Endothelial cell of umbilical vein (primary cell): ENCODE results near the gene RPS19. TPM values are rescaled to one million over a fixed set of nuclear protein-coding genes. Genes with fewer than 3 reads are reported as not detected.

ENCODE experiments used
- BruUV-seq: library from RNA; stranded (reverse); fragments of 400-500 nt; replicated peaks from 2 replicates; lab custom pipeline; 2021; lab: Mats Ljungman, UMichigan
- CTCF ChIA-PET: fragments of 300-600, 350-600 bp; sonication (Branson Sonifier 250); formaldehyde crosslinking; loops from one replicate; lab custom pipeline; 2021; ENCODE audit warnings: antibody characterized with exemption, inconsistent platforms; lab: Charles Lee
- POLR2A ChIA-PET: fragments of 300-600, 350-600 bp; sonication (Branson Sonifier 250); formaldehyde crosslinking; loops from one replicate; lab custom pipeline; 2021; ENCODE audit warnings: antibody characterized with exemption, inconsistent platforms; lab: Charles Lee
- DNase-seq: peaks from one replicate; pipeline ENCODE4 v3.0.0-alpha.2; 2011; ENCODE audit warnings: low read depth, low spot score
- FAIRE-seq: peaks from 2 replicates; lab custom pipeline; 2011; peaks lifted over from hg19 to GRCh38; lab: Jason Lieb, UNC
- H2AFZ ChIP-seq: 2 replicates; pipeline ENCODE4 v1.6.0; 2012; ENCODE audit warnings: low read depth, low read length, control low read depth, inconsistent platforms
- H3K27ac ChIP-seq: 2 replicates; pipeline ENCODE4 v1.5.1; 2011; ENCODE audit warnings: low read depth, mild to moderate bottlenecking, control low read depth, low read length, moderate library complexity; ENCODE audit not compliant: insufficient read depth
- H3K27me3 ChIP-seq, 2 experiments: 2 replicates each; pipeline versions ENCODE4 v1.6.0 to v1.6.1; 2011; ENCODE audit warnings: low read length in 2 of 2, mixed read lengths in 1 of 2; ENCODE audit not compliant: control insufficient read depth in 2 of 2, insufficient read depth in 2 of 2
- H3K36me3 ChIP-seq, 2 experiments: 2 replicates in 1 of 2; 3 replicates in 1 of 2; pipeline ENCODE4 v1.5.1; 2011; ENCODE audit warnings: low read length in 2 of 2, mild to moderate bottlenecking in 1 of 2, moderate library complexity in 1 of 2; ENCODE audit not compliant: control insufficient read depth in 2 of 2, insufficient read depth in 2 of 2; ENCODE audit errors: extremely low read depth in 1 of 2
- H3K4me1 ChIP-seq: 3 replicates; pipeline ENCODE4 v1.5.1; 2011; ENCODE audit warnings: mild to moderate bottlenecking, low read length; ENCODE audit not compliant: control insufficient read depth, insufficient read depth; ENCODE audit errors: extremely low read depth
- H3K4me2 ChIP-seq: 2 replicates; pipeline ENCODE4 v1.6.1; 2011; ENCODE audit warnings: low read length, control low read depth, mixed read lengths; ENCODE audit not compliant: insufficient read depth
- H3K4me3 ChIP-seq, 3 experiments: fragments of 200-600 bp in 1 of 3; sonication (generic), shearing (Covaris generic) in 1 of 3; replicated peaks in 1 of 3; 2 replicates each; pipeline ENCODE4 v1.5.1; 2011 to 2016; ENCODE audit warnings: control low read depth in 3 of 3, low read length in 3 of 3, mild to moderate bottlenecking in 2 of 3, inconsistent platforms in 1 of 3, low read depth in 1 of 3, moderate library complexity in 1 of 3; ENCODE audit not compliant: insufficient read depth in 1 of 3
- H3K79me2 ChIP-seq: 2 replicates; pipeline ENCODE4 v1.6.0; 2012; ENCODE audit warnings: low read length, inconsistent platforms; ENCODE audit not compliant: control insufficient read depth, insufficient read depth
- H3K9ac ChIP-seq: replicated peaks from 2 replicates; pipeline ENCODE3; 2011; ENCODE audit warnings: low read length, control low read depth; ENCODE audit not compliant: insufficient read depth; ENCODE audit errors: extremely low read depth
- H3K9me1 ChIP-seq: replicated peaks from 3 replicates; pipeline ENCODE4 v1.6.0; 2011; ENCODE audit warnings: mild to moderate bottlenecking, low read length; ENCODE audit not compliant: control insufficient read depth, insufficient read depth; ENCODE audit errors: extremely low read depth
- H3K9me3 ChIP-seq: replicated peaks from 2 replicates; pipeline ENCODE4 v1.5.1; 2012; ENCODE audit warnings: low read length, inconsistent platforms; ENCODE audit not compliant: control insufficient read depth, insufficient read depth
- H4K20me1 ChIP-seq: replicated peaks from 2 replicates; pipeline ENCODE3; 2011; ENCODE audit warnings: mild to moderate bottlenecking, low read length; ENCODE audit not compliant: control insufficient read depth, insufficient read depth; ENCODE audit errors: extremely low read depth
- EZH2 ChIP-seq: IDR thresholded peaks from 2 replicates; pipeline ENCODE4 v1.6.1; 2012; ENCODE audit warnings: borderline replicate concordance, low read depth, mild to moderate bottlenecking, moderate library complexity, low read length, inconsistent platforms; ENCODE audit not compliant: severe bottlenecking
- GATA2 ChIP-seq: IDR thresholded peaks from 2 replicates; pipeline ENCODE4 v1.7.0; 2011; ENCODE audit warnings: low read depth, mild to moderate bottlenecking, moderate library complexity, mixed read lengths, low read length; ENCODE audit not compliant: insufficient read length, insufficient read depth
- POLR2A ChIP-seq: IDR thresholded peaks from 2 replicates; pipeline ENCODE4 v1.6.1; 2012; ENCODE audit warnings: low read depth, mild to moderate bottlenecking, control low read depth, low read length
- POLR2AphosphoS5 ChIP-seq: IDR thresholded peaks from 2 replicates; pipeline ENCODE4 v1.6.1; 2012; ENCODE audit warnings: low read depth, mild to moderate bottlenecking, control low read depth, low read length, moderate library complexity; ENCODE audit not compliant: insufficient read depth
- dilution Hi-C: fragments of 300-500 bp; cut with MboI; formaldehyde crosslinking; loops from one replicate; pipeline ENCODE4 v1.15.0; 2019; ENCODE audit warnings: low sequenced_read_pairs; ENCODE audit not compliant: extremely low pct_ligation_motif_present
- intact Hi-C: fragments of 100-400 bp; cut with micrococcal nuclease; formaldehyde crosslinking; loops from one replicate; pipeline ENCODE4 v1.10.0; 2022
- polyA plus RNA-seq, 4 experiments: library from polyadenylated mRNA; depleted of rRNA in 3 of 4; stranded (reverse) in 3 of 4; unstranded in 1 of 4; fragments of >200 nt; gene quantifications; 2 replicates each; pipeline versions ENCODE4 v1.2.1 to v1.2.3, GENCODE V29; 2011 to 2012; ENCODE audit warnings: missing spikeins in 1 of 4
- total RNA-seq: library from RNA; stranded (reverse); gene quantifications from 2 replicates; pipeline ENCODE4 v1.2.3, GENCODE V29; 2021
- TF ChIP-seq, protein P1 (sequence below), 2 donors: IDR thresholded peaks; 1 replicate in 1 of 2; 2 replicates in 1 of 2; pipeline ENCODE4 v1.5.1; 2011; ENCODE audit warnings: low read length in 2 of 2, mild to moderate bottlenecking in 2 of 2, moderate library complexity in 2 of 2, control low read depth in 1 of 2, inconsistent platforms in 1 of 2, low read depth in 1 of 2; ENCODE audit not compliant: insufficient read depth in 1 of 2; ENCODE audit errors: extremely low read depth in 1 of 2
- TF ChIP-seq, protein P2 (sequence below): IDR thresholded peaks from 2 replicates; pipeline ENCODE4 v1.6.1; 2011; ENCODE audit not compliant: insufficient read depth, insufficient read length

Gene RPS19
- total and polyA plus RNA-seq, 2 donors (not counting 3 experiments of a cell fraction or from before 2014, with no cell fraction given): 2,234 to 4,353 TPM

DNA sequence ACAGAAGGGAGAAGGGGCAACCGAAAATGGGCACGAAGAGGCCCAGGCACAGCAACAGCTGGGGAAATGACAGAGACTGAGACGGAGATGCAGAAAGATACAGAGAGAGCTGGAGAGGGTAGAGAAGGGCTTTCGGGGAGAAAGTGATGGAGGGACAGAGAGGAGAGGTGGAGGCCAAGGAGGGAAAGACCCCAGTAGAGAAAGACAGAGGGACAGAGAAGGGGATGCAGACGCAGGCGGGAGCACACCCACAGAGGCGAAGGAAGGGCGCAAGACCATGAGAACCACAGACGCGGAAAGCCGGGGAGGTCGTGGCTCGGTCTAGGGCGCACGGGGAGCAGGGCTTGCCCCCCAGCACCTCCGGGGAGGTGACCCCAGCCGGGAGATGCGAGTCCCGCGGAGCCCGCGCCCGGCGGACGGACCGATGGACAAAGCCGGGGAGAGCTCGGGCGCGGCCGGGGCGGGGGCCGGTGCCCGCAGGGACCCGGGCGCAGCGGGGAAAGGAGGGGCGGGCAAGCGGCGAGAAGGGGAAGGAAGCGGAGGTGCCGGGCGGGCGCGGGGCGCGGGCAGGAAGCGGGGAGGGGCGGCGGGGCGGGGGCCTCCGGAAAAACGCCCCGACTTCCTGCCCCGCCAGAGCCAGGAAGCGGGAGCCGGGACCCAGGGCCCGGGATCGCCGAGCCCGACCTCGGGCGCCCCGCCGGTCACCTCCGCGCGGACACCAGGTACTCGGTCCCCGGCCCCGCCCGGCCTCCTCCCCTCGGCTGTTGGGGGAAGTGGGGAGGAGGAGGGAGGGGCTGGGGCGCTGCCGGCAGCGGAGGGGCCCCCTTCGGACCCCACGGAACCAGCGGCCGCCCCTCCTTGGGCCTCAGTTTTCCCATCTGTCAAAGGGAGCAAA lies 22.8 kb downstream of the RPS19 start, which contains the start of gene ARHGEF1:
ARHGEF1 (plus strand) TSS at position 617 of the 895 bp plus-strand sequence. CDS start 4,899 bp downstream, outside the sequence.
- peaks cover 19% of the 10 kb centered on the region for H3K4me1 ChIP-seq
- BruUV-seq: TSS peak; percentile 25
- peak within 1 kb of the TSS; percentile 89 for H2AFZ ChIP-seq
- H3K9me3 ChIP-seq: no peaks in the 10 kb centered on the region
- no peaks in the 10 kb centered on the region for H3K9me1 ChIP-seq
- ChIA-PET CTCF (interaction anchor here (0.6 to 1.5 kb wide), 2 partner anchors 10 to 190 kb away, joined by 4 to 8 read pairs; no protein-coding TSS in a partner anchor), POLR2A (interaction anchor here (1.6 kb wide), 1 partner anchor 9 kb away, joined by 6 read pairs; no protein-coding TSS in a partner anchor)
- H3K27ac ChIP-seq: peak within 1 kb of the TSS; percentile 22
- H3K4me3 ChIP-seq: peak within 1 kb of the TSS; percentile 30 to 88 (median 88)
- dilution Hi-C loops (no loop called here), intact Hi-C loops (loop anchor here (1.0 kb wide), 1 partner anchor 75 kb away; no protein-coding TSS in a partner anchor)
- FAIRE-seq (no peak), DNase-seq (peak; percentile 6)
- no peaks in the 10 kb centered on the region for H3K27me3 ChIP-seq
- H3K4me2 ChIP-seq: peak within 1 kb of the TSS; percentile 88
- no peaks in the 10 kb centered on the region for H4K20me1 ChIP-seq
- peaks cover 24% of the 10 kb centered on the region for H3K79me2 ChIP-seq
- H3K9ac ChIP-seq: peak within 1 kb of the TSS; percentile 68
- TF ChIP-seq GATA2: no peak
- peak; percentile 51 for TF ChIP-seq EZH2
- TF ChIP-seq, protein P1, sequence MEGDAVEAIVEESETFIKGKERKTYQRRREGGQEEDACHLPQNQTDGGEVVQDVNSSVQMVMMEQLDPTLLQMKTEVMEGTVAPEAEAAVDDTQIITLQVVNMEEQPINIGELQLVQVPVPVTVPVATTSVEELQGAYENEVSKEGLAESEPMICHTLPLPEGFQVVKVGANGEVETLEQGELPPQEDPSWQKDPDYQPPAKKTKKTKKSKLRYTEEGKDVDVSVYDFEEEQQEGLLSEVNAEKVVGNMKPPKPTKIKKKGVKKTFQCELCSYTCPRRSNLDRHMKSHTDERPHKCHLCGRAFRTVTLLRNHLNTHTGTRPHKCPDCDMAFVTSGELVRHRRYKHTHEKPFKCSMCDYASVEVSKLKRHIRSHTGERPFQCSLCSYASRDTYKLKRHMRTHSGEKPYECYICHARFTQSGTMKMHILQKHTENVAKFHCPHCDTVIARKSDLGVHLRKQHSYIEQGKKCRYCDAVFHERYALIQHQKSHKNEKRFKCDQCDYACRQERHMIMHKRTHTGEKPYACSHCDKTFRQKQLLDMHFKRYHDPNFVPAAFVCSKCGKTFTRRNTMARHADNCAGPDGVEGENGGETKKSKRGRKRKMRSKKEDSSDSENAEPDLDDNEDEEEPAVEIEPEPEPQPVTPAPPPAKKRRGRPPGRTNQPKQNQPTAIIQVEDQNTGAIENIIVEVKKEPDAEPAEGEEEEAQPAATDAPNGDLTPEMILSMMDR (IDR thresholded peaks at IDR 0.05; ENCODE audit: extremely low read depth in 1 of 2, insufficient read depth in 1 of 2, low read depth in 1 of 2, low read length in 2 of 2): no peak
- TF ChIP-seq, protein P2, sequence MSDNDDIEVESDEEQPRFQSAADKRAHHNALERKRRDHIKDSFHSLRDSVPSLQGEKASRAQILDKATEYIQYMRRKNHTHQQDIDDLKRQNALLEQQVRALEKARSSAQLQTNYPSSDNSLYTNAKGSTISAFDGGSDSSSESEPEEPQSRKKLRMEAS: no peak
- peak; percentile 44 for TF ChIP-seq POLR2A
- peak; percentile 53 for TF ChIP-seq POLR2AphosphoS5
- H3K36me3 ChIP-seq: no peaks in the 10 kb centered on the region
